ENCODE measurements around the gene CYLD.

CYLD gene

DNA sequence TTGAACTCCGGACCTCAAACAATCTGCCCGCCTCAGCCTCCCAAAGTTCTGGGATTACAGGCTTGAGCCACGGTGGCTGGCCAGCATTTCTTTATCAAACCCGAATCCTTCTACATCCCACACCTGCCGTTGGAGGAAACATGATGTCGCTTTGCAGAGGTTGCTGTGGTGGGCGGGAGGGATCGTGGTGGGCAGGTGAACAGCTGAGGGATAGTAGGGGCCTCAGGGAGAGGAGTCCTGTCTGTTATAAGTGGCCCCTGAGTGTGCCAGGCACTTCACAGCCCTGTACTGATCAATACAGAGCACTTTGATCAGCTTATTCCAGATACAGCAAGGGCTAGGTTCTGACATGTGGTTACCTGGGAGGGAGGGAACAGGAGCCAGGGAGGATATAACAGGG is 76.5 kb downstream of the CYLD start:
- DNase-seq (ENCODE audit: low read depth): no peak

DNA sequence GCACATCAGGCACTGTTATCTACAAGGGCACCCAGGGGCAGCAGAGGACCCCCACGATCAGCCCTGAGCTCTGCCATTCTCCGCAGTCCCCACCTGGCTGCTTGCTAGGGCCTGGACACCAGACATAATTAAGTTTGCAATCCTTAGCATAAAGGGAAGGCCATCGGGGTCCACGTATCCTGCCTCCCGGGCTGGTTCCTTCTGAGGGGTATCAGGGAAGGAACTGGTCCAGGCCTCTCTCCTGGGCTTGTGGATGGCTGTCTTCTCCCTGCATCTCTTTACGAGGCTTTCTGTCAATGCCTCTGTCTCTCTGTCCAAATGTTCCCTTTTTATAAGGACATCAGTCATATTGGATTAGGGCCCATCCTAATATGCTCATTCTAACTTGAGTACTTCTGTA is 77.8 kb downstream of the CYLD start:
- DNase-seq (ENCODE audit: low read depth): no peak

DNA sequence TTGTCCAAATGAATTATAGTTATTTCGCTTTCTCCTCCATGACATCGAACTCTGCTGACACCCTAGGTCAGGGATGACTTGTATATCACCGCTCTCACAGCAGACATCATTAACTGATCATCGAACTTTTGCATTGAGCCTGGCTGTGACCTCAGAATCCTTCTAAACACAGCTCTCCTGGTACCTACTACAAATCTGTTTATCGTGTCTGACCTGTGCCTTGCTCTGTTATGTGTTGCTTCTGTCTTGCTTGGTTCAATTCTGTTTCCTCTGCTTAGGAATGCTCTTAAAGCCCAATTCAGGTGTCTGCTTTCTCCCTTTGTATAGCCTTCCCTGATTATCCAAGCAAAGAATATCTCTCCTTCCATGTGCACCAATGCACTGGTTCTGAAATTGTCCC is 78.3 kb downstream of the CYLD start:
- no peak for DNase-seq (ENCODE audit: low read depth)

DNA sequence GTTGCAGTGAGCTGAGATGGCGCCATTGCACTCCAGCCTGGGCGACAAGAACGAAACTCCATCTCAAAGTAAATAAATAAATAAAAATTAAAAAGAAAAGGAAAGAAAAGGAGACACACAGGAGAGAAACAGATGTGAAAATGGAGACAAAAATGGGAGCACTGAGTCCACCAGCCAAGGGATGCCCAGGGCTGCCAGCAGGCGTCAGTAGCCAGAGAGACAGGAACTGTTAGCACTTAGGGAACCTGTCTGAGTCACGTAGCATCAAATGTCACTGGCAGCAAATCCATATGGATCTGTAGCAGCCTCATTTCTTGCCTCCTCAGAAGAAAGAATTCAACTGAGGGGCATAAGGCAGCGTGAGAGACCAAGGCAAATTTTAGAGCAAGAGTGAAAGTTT is 79.7 kb downstream of the CYLD start:
- no peak for DNase-seq (ENCODE audit: low read depth)

DNA sequence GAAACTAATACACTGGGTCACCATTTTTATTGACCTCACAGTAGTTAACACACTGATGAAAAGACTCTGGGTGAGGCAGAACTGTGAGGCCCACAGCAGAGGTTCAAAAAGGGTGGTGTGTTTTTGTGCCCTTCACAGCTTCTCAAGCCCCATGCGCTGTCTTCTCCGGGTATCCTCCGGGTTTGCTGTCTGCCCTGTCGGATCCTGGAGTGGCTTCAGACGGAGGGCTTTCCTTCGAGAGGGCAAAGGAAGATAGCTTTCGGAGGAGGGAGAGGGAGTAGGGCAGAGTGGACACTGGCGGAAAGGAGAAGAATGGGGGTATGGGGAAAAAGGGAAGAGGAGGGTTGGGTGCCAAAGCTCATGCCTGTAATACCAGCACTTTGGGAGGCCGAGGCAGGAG is 80.8 kb downstream of the CYLD start:
- no peak for DNase-seq (ENCODE audit: low read depth)

DNA sequence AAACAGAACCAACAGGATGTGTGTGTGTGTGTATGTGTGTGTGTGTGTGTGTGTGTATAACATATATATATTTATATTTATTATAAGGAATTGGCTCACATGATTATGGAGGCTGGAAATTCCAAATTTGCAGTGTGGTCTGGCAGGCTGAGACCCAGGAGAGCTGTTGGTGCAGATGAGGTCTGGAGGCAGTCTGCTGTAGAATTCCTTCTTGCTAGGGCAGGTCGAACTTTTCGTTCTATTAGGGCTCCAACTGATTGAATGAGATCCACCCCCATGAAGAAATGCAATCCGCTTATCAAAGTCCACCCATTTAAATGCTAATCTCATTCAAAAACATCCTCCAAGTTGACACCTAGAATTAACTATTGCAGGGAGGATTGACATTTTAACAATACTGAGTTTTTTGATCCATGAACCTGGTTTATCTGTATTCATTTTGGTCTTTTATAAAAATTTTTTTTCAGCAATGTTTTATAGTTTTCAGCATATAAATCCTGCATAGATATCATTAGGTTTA is 85.0 kb downstream of the CYLD start:
- DNase-seq (ENCODE audit: low read depth): no peak

DNA sequence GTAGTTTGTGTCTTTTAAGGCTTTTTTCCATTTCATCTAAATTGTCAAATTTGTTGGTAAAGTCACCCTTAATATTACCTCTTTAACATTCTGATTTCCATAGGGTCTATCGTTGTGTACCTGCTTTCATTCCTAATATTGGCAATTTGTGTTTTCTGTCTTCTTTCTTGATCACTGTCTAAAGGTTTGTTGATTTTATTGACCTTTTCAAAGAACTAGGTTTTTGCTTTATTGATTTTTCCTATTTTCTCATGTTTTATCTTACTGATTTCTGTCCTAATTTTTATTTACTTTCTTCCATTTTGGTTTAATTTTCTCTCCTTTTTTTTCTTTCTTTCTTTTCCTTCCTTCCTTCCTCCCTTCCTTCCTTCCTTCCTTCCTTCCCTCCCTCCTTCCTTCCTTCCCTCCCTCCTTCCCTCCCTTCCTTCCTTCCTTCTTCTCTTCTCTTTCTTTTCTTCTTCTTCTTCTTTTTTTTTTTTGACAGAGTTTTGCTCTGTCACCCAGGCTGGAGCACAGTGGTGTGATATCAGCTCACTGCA is 86.3 kb downstream of the CYLD start:
- DNase-seq (ENCODE audit: low read depth): no peak

DNA sequence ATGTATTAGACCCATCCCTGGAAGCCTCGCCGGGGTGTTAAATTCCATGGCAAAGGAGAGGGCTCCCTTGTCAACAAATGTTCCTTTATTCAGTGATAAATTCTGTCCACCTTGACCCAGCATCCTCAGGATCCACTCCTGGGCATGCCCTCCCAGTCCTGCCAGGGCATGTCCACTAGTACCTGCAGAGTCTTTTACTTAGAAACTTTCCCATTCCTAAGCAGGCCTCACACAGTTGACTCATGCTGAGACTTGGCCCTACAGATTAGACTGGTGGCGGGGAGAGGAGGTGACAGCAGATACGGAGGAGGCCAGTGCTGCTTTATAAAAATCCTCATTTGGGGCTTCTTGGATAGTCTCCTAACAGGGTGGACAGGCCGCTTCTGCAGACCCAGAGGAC is 88.8 kb downstream of the CYLD start:
- no peak for DNase-seq (ENCODE audit: low read depth)

DNA sequence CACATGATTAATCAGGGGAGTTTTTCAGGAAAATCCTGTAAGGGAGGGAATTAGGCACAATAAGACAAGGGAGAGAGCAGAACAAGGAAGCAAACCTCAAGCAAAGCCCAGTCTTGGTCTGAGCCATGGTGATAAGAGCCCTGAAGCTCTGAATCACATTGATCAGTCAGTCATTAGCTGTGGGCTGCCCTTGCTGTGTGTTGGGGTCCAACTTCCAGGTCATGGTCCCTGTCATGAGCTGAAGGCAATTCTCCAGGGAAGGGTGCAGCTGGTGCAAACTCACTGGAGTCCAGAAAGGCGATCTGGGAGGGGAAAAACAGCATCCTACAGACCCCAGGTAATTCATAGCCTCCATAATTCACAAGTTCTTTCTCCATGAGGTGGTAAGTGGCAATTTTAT is 89.9 kb downstream of the CYLD start:
- no peak for DNase-seq (ENCODE audit: low read depth)

DNA sequence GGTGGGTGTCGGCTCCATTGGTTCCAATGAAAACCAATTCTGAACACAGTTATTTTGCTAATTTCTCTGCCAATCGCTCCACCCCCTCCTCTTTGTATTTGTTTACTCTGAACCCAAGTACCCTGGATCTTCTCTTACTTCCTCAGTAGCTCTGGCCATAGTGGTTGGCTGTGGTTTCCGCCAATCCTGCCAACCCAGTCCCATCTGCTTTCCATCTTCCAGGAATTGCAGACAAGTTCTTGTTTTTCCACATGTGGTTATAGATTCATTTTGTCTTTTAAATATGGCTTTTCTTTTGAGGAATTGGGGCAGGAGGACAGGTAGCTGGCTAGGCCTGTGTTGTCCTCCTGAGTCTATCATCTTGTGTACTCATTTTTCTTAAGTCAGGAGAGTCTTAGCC is 92.0 kb downstream of the CYLD start:
- no peak for DNase-seq (ENCODE audit: low read depth)

DNA sequence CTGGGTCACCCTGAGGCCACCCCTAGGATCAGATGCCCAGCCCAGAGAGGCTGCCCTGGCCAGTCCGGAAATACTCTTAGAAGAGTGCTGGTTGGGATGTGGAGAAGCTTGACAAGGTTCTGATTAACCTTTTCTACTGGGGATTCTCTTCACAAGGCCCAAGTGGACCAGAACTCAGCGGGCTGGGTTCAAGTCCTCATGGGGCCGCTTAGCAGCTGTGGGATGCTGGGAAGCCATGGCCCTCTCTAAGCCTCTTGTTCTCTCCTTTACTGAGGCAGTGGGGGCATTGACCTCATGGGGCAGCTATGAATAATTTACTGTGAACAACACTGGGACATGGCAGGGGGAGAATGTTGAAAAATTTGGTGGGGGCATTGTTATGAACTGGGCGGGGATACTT is 92.8 kb downstream of the CYLD start:
- DNase-seq (ENCODE audit: low read depth): no peak

DNA sequence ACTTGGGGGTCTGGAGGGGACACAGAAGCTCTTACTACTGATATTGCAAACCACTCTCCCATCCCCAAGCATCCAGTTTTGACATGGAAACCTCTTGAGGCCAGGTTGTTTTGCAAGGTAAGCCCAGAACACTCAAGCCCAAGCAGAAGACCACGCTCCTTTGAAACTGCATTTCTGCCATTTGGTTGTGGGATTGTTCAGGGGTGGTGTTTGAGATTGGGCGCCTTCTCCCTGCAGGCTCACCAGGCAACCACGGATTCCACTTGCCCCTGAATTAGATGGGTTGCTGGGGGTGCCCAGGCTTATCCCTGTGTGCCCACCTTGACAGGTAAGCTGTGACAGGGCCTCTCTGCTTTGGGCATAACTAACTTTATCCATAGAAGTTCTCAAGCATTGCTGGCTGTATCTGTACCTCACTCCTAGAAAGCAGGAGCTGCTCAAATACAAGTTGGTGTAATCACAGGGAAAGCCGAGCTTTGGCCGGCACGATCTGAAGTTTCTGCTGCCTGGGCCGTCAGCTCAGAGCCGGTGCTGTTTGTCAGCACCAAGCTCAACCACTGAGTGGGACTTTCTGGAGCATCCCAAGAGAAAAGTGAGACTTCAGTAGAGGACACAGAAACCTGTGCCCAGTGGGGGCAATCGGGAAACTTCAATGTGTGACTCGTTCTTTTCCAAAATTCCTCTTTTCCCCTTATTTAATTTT is 93.6 kb downstream of the CYLD start:
- DNase-seq (ENCODE audit: low read depth): no peak

DNA sequence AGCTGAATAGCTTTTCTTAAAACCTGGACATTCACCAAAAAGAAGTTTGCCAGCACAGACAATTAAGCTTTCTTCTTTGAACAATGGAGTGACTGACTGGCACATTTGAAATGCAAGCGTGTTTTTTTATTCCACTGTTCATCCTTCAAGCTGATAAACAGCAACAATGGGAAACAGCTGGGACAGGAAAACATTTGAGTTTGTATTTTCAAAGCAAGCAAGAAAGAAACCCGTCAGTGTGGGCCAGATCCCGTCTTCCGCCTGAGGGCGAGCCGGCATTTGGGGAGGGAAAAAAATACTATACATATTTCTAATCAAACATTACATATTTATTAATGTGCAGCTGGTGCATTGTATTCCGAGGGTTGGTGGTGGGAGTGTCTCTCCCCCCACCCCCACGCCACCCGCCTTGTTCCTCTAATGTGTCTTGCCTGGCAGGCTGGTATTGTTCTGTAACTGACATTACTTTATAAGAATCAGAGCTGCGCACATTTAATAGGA is 94.3 kb downstream of the CYLD start:
- no peak for DNase-seq (ENCODE audit: low read depth)

DNA sequence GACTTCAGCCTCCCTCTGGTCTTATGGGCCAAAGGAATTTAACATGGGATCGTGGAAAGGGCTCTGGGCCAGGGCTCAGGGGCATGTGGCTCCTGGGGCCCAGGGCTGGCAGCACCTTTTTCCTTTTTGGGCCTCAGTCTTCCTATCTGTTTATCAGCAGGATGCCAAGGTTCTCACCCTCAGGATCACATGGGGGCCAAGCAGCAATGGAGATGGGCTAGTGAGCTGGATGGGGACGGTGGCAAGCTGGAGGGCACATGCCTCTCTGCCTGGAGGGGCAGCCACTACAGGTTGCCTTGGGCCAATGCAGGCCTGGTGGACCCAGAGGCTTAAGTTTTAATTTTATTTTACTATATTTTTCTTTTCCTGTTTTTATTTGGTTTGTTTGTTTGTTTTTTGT is 95.4 kb downstream of the CYLD start:
- no peak for DNase-seq (ENCODE audit: low read depth)

DNA sequence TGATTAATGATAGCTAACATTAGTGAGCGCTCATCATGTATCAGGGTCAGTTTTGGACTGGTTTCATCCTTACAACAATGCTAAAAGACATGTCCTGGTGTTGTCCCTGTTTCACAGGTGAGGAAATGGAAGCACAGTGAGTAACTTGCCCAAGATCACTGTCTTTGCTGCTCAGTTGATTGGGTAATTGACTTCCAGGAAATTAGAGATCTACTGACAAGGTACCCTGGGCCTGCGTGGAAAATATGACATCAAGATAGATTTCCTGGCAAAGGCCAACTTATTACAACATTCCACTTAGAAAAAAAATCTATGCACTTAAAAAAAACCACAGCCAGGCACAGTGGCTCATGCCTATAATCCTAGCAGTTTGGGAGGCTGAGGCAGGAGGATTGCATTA is 96.3 kb downstream of the CYLD start:
- no peak for DNase-seq (ENCODE audit: low read depth)

DNA sequence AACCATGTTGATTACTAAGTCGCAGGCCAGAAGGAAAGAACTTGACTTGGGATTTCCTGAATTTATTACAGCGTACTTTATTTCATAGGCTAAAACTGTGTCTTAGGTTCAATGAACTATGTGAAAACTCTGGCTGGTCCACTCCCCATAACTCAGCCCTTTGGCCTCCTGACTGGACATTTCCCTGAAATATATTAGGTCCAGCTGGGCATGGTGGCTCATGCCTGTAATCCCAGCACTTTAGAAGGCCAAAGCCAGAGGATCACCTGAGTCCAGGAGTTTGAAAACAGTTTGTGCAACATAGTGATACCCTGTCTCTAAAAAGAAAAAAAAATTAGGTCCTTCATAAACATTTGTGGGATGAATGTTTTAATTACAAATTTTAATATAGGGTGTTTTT is 97.0 kb downstream of the CYLD start:
- no peak for DNase-seq (ENCODE audit: low read depth)

DNA sequence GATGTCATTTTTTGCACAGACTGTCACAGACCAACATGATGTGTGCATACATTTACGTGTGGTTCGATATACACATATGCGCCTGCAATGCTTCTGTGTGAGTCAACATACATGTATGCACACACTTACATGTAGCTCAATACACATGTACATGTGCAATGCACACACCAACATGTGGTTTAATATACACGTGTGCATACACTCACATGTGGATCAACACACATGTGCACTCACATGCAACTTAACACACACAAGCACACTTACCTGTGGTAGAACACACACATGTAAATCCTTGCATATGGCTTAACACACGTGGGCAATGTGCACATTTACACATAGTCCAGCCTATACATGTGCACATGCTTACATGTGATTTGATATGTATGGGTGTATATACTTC is 97.5 kb downstream of the CYLD start:
- no peak for DNase-seq (ENCODE audit: low read depth)

DNA sequence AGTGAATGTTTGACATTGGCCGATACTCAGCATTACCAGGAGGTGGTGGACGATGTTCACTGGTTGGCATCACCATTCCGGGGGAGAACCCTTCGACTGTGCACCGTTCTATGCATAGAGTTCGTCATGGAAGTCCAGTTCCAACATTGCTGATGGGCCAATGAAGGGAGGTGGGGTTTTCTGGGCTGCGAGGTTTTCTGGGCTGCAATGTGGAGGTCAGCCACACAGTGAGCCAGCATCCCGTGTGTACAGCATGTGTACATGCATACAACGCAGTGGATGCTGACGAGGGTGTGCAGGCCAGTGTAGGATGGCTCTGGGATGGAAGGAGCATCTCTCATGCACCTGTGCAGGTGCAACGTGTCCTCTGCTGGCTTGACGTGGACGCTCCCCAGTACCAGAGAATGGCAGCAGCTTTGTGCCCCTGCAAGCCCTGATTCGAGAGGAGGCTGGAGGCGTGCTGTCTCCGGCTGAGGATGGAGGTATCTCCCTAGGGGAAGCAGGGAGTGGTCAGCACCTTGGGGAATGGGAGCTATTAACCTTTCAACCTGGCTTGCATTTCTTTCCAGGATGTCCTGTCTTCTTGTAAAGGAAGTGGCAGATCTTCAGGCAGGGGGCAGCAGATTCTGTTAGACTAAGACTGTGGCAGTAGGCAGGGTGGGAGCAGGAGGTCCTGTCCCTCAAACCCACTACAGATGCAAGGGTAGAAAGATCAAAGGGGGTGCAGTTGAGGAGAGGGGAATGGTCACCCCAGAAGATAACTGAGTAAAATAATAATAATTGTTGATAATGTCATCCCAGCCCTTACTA is 98.2 kb downstream of the CYLD start:
- DNase-seq (ENCODE audit: low read depth): no peak

DNA sequence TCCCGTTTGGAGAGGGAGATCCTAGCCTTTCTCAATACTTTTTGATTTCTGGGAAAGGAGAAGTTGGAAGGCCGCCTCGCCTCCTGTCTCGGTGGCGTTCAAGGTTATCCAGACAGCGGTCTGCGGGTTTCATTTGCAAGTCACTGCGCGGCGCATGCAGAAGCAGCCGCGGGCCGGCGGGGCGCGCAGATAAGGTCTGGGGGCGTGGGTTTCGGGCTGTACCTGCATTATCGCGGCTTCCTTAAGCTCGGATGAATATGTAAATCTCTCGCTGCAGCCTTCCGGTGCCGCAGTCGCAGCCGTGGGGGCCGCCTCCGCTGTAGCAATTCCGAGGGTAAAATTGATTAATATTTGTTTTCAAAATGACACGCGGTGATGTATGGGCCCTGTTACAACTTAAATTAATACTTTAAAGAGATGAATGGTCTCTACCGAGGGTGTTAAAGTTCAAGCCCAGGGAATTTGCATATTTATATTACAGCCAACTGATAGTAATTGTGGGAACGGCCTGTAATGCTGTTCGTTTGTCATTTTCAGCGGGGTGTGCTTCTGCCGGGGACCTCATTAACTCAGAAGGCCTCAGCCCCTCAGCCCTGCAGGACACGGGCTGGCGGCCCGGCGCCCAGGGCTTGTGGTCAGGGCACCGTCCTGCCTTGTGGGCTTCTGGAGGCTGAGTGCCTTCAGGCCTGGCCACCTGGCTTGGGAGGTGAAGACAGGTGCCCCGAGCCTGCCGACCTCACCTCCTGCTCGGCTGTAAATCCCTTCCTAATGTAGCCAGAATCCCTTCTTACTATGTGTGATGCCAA is 99.4 kb downstream of the CYLD start:
- no peak for DNase-seq (ENCODE audit: low read depth)

DNA sequence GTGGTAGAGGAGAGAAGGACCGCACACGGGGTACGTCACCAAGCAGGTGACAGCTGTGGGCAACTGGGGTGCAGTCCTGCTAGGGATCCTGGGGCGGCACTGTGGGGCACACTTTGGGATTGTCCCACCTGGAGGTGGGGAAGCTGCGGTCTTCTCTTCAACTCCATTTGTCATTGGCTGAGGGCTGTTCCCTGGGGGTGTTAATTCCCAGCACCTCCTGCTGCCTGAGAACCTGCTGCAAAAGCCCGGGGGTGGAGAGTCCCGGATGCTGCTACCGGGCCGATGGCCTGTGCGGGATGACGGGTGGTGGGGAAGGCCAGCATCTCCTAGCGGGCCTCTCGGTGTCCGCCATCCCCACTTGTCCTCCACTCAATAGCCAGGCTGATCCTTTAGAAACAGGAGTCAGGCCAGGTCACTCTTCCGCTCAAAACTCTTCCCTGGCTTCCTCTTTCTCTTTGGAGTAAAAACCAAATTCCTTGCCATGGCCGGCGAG is 100.2 kb downstream of the CYLD start:
- DNase-seq (ENCODE audit: low read depth): no peak

DNA sequence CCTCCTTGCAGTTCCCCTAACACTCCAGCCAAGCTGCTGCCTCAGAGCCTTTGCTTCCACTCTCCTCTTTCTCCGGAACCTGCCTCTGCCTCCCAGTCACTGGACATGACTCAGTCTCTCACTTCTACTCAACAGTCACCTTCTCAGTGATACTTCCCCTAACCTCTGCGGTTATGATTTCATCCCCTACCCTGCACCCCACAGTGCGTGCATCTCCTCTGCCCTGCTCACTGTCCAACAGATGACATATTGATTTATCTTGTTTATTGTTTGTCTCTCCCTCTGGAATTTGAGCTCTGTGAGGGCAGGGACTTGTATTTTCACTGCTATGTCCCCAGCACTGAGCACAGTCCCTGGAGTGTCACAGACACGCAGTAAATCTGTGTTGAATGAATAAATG is 100.7 kb downstream of the CYLD start:
- DNase-seq (ENCODE audit: low read depth): no peak

DNA sequence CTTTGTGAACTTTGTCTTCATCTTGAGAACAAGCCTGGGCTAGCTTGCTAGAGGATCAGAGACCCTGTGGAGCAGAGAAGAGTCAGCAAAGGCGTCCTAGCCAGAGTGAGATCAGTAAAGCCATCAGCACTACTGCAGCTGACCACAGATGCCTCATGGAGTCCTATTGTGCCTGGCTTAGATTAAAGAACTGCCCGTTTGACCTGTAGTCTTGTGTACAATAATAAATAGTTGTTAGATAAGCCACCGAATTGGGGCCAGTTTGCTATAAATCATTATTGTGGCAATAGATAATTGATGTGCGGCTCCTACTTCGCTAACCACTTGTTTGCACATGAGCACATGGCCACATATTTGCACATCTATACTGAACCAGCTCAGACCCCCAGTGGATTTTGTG is 103.0 kb downstream of the CYLD start:
- DNase-seq (ENCODE audit: low read depth): no peak

Measured in GM04503 (cell line).